HUDEP-2 (cell line): Measurements from ENCODE around the gene CHKA.

Experiments used
- DNase-seq, 76 experiments: peaks; one replicate each; lab custom pipeline; 2025; ENCODE audit not compliant: unreplicated experiment in 76 of 76; lab: John Stamatoyannopoulos, UW

The CHKA gene

GRCh38 chr11:68049509-68050370 lies 71.4 kb downstream of the CHKA start:
- DNase-seq, result no peak

DNA sequence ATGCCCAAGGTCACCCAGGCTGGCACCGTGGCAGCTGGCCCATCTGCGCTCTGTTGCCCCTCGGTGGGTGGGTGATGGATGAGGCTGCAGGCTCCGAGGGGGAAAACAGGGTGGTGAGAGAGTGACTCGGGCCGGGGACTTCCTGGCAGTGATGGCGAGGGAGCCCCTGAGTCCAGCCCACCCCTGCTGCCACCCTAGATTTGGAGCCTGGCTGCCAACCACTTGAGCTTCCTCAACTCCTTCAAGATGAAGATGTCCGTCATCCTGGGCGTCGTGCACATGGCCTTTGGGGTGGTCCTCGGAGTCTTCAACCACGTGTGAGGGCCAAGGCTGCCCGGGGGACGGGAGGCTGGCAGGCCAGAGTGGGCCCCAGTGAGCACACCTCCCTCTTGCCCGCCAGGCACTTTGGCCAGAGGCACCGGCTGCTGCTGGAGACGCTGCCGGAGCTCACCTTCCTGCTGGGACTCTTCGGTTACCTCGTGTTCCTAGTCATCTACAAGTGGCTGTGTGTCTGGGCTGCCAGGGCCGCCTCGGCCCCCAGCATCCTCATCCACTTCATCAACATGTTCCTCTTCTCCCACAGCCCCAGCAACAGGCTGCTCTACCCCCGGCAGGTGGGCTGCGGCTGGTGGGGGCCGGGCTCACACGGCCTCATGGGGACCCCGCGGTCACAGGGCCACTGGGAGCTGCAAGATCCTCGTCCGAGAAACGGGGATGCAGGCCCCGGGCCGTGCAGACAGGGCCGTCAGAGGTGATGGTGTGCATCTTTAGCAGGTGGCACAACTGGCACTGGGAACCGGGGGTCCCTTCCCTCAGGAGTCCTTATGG lies 72.3 kb downstream of the CHKA start:
- no peak for DNase-seq

GRCh38 chr11:68047437-68048290 lies 73.5 kb downstream of the CHKA start:
- no peak for DNase-seq

GRCh38 chr11:68044898-68045351 lies 76.3 kb downstream of the CHKA start:
- no peak for DNase-seq

- DNase-seq, result peak in 4 of 76 experiments; percentile 15 to 32 (median 18)
Observed at GRCh38 chr11:68044145-68044813, 76.9 kb downstream of the CHKA start.

DNA sequence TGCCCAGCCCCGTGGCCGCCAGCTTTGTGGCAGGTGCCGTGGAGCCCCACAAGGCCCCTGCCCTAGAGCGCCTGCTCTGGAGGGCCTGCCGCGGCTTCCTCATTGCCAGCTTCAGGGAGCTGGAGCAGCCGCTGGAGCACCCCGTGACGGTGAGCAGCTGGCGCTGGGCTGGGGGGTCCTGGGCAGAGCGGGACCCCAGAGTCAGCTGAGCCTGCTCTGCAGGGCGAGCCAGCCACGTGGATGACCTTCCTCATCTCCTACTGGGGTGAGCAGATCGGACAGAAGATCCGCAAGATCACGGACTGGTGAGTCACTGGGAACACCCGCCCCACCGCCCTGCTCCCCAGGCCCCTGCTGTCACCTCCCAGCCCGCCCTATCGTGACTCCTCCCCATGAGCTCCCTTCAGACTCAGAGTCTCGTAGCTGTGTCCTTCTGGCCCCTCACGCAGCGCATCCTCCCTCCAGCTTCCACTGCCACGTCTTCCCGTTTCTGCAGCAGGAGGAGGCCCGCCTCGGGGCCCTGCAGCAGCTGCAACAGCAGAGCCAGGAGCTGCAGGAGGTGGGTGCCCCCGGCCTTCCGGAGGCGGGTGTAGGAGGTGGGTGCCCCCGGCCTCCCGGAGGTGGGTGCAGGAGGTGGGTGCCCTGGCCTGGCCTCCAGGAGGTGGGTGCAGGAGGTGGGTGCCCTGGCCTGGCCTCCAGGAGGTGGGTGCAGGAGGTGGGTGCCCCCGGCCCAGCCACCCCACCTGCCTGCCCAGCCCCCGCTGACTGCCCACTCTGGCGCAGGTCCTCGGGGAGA lies 77.6 kb downstream of the CHKA start:
- DNase-seq, result peak in 73 of 76 experiments; percentile 31 to 94 (median 83)

GRCh38 chr11:68043029-68043348 lies 78.2 kb downstream of the CHKA start:
- DNase-seq, result peak in 26 of 76 experiments; percentile 9 to 69 (median 44)

DNA sequence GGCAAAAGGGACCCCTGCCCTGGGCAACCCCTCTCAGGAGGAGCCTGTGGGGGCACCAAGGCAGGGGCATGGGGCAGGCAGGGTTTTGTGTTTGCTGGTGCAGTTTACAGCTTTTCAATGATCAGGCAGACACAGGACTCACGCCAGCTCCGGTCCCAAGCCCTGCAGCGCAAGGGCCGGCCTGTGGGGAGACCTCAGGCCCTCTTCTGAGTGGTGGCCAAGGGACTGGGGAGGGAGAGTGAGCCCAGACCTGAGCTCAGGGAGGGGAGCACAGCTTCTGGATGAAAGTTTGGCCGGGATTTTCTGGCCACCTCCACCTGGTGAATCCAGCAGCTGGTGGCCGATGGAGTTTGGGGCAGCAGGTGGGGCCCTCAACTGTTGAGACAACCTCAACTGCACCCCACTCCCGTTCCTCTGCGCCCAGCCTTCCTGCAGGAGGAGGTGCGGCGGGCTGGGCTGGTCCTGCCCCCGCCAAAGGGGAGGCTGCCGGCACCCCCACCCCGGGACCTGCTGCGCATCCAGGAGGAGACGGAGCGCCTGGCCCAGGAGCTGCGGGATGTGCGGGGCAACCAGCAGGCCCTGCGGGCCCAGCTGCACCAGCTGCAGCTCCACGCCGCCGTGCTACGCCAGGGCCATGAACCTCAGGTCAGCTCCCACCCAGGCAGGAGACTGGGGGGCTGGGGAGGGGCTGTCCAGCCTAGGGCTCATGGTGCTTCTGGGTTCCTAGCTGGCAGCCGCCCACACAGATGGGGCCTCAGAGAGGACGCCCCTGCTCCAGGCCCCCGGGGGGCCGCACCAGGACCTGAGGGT lies 78.8 kb downstream of the CHKA start:
- peak in 2 of 76 experiments; percentile 13 to 14 for DNase-seq

- no peak for DNase-seq
Observed at GRCh38 chr11:68041617-68042218, 79.5 kb downstream of the CHKA start.

GRCh38 chr11:68040957-68041591 lies 80.1 kb downstream of the CHKA start:
- DNase-seq, result no peak

GRCh38 chr11:68040101-68040956 lies 80.9 kb downstream of the CHKA start:
- DNase-seq, result no peak

DNA sequence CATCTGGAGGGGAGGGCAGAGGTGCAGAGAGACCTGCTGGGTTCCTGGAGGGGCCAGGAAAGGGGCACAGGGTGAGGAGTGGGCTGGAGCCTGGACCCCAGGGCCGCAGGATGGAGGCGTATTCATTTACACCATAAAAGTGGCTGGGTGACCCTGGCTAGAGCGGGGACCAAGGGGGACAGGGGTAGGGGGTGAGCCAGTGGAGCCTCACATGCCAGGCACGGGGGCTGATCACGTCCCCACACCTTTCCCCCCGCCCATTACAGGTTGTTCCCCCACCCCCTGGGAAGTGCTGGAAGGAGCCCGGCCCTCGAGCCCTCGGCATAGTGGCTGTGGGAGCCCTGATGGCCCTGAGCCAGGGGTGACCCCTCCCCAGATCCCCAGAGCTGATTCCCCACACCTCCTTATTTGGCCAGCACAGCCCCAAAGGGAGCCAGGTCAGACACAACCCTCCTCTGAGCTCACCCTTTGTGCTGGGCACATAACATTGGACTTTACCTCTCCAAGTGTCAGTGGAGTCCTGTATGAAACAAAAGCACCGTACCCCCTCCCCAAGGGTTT lies 81.6 kb downstream of the CHKA start:
- DNase-seq, result peak in 2 of 76 experiments; percentile 9 to 20

GRCh38 chr11:68038718-68039525 lies 82.3 kb downstream of the CHKA start, which contains the start of gene TCIRG1:
Gene TCIRG1, plus strand, starts transcription at chr11:68039025. Its CDS starts 2,247 bp downstream, at chr11:68041272.
- peak in 71 of 76 experiments; percentile 11 to 82 (median 61) for DNase-seq

DNA sequence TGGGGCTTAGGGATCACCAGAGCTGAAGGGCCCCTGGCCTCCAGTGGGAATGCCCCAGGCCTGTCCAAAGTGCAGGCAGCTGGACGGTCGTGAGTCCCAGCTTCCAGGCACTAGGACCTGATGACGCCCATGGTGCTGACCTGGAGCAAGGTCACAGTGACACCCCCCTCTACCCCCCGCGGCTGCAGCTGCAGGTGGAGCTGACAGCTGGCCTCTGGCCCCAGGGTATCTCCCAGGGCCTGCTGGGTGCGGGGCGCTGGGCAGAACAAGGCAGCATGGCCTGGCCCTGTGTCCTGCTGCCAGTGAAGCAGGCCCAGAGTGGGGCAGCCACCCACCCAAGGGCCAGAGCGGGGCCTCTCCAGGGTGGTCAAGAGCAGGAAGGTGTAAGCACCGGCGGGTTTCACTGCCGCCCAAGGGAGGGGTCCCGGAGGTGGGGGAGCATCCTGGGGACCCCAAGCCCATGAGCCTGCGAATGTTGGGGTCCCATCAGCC lies 82.9 kb downstream of the CHKA start:
- DNase-seq, result no peak
